GM19372 (cell line): ENCODE results near the gene BTBD9.

ENCODE experiments used
- ATAC-seq: cut with Tn5 transposase; IDR thresholded peaks from one replicate; pipeline ENCODE4 v1.9.1; 2021; ENCODE audit warnings: mild to moderate bottlenecking, low read depth, moderate library complexity; ENCODE audit not compliant: unreplicated experiment

BTBD9 gene

DNA sequence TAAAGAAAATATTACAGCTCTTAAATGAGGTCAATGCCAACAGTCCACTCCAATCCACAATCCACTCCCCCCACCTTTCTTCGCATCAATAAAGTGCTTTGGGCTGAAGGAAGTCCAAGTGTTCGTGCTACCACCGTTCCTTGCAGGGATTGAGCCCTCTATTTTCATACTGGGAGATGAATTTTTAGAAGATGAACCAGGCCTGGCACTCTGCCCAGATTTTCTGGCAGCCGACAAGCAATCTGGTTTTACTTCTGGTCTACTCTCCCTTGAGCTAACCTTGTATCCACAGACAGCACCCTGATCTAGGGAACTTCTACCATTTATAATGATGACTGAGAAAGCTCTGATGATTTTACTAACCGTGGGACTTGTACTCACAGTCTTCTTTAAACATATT lies 72.3 kb downstream of the BTBD9 start:
- no peak for ATAC-seq

DNA sequence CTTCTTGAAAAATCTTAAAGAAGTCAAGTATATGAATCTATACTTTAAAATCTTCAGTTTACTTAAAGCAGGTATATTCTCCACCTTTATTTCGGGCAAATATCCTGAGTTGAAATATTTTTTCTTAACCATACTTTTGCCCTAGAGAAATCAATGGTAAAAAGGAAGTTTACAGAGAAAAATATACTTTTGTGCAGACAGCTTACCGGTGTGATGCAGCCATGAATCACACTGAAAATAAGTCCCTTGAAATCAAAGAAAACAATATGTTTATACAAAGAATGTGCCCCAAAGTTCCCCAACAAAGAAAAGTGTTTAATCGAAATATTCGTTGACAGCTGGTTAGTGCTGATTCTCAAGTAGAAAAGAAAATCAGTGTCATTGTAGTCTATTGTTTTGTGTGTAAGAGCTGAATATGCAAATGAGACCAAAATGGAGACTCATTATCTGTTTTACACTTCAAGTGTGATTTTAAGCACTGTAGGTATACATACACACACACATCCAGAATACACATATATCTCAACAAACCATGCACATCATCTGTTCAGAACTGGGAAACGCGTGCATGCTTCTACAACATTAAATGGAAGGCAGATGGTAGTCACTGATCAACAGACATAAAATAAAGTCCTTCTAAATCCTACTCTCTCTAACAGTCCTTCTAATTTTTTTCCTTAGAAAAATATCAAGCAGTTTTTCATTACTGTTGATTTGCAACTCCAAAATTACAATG lies 73.3 kb downstream of the BTBD9 start:
- no peak for ATAC-seq

DNA sequence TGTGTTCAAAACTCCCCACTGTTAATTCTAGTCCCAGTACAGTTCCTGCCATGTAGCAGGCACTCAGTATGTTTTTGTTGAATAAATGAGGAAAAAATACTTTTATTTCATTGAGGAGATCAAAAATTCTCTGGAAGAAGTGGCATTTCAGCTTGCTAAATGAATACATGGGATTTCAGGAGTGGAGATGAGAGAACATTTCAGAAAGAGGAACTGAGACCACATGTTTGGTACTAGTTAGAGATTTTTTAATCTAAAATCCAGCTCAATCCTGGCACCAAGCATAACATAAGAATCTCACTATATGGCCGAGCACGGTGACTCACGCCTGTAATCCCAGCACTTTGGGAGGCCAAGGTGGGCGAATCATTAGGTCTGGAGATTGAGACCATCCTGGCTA lies 75.4 kb downstream of the BTBD9 start:
- ATAC-seq = no peak

DNA sequence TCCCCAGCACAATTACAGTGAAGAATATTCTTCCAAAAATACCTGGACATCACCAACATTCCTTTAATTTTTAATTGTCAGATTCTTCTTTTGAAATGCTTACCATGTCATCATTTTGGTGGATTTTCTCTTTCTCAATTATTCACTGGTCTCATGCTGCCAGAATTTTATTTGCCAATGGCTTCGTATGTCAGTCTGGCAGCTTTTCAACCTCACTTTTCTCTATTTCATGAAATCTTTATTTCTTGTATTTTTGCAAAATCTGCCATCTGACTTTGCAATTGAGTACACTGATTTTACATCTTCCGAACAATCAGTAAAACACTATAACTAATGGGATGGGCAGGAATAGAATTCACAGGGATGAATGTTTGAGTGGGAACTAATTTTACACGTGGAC lies 84.1 kb downstream of the BTBD9 start:
- ATAC-seq = no peak

DNA sequence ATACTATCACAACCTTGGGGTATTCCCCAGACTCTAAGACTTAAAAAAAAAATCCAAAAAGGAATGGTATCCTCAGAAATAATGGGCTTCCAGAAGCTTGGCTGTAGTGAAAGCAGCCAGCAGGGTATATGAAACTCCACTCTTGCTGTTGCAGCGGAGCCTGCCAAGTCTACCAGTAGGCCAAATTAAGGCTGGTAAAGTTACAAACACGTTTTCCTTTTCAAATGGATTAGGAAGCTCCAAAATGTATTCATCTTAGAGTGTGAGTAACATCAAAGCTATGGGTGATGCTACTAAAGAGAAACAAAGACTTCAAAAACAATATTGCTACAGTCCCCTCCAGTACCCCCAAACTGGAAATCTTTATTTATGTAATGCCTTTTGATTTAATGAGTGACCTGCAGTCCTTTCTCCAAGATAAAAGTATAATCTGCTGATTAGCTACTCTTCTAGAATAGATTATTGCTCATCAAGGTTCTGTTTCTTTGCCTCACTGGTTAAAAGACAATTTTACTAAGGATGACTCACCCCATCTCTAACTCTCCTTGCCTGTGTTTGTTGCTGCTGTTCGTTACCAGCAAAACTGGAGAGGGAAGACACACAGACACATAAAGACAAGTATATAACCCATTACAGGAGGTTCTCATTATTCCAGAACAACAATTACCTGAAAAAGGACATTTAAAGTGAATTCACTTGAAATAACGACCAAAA lies 84.9 kb downstream of the BTBD9 start:
- no peak for ATAC-seq

DNA sequence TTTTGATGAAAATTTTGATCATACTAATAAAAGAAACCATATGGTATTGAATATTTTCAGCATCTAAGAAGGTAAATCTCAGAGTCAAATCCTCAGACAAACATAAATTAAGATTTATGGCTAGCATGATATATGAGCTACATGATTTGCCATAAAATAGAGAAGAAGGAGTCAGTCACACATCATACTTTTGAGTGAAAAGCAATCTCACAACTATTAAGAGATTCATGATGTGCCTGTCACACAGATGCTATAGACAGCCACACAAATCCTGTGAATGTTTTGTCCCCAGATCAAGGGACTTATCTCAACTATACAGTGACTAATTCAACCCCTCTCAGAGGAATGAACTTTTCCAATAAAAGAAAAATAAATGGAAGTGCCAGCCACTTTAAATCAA lies 85.7 kb downstream of the BTBD9 start:
- ATAC-seq = no peak

DNA sequence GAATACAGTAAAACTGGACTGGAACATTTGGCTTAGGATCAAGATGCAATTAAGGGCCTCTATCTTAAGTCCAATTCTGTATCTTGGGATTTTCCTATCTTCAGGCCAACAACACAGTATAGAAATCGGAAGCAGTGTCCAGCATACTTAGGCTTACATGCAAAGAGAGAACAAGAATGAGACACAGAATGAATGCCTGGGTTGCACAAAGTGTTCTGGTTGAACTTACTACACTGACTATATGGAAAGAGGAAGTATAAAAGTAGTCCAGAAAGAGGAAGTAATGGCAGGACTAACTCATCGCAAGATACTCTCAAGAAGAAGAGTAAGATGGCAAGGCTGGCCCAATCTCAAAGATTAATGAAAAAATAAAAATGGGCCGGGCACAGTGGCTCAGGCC lies 87.6 kb downstream of the BTBD9 start:
- ATAC-seq = peak; percentile 75

DNA sequence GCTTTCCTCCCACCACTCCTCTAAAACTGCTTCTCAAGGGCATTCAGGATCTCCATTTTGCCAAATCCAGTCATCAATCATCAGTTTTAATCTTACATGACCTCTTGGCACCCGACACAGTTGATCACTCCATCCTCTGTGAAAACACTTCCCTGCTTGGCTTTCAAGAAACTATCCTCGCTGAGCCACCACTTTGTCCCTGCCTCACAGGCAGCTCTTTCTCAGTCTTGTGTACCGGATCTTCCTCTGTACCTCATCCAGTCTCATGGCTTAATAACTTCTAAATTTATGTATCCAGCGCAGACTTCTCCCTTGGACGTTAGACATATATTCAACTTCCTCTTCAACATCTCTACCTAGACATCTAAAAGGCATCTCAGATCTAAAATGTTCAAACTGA lies 89.9 kb downstream of the BTBD9 start:
- no peak for ATAC-seq

DNA sequence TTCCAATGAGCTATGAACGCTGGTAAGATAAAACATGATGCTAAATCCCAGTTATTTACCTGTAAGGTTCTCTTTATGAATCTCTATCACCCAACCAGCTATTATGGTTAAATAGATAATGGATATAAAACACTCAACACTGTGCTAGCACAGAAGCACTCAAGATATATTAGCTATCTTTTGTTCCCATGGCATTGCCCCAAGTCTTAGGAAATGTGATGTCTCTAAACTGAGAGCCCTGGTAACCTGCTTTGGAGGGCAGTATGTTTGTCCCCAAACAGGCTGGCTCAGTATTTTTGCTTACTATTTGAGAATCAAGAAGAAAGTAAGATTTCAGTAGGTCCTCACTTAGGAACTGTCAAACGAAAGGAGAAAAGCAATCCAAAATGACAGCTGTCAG lies 90.5 kb downstream of the BTBD9 start:
- ATAC-seq = no peak

DNA sequence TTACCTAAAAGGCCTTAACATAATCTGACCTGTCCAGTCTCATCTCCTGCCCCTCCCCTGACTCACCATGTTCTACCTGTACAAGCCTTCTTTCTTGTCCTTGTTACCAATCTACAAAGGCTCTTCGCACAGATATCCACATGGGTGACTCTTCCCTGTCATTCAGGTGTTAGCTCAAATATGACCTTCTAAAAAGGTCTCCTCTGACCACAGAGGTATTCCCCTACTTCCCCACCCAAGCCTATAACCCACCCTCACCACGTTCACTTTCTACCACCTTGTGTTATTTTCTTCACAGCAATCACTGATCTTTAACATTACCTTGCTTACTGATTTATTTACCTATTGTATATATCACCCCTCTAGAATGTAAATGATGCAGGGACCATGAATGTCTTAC lies 96.7 kb downstream of the BTBD9 start:
- ATAC-seq = no peak

DNA sequence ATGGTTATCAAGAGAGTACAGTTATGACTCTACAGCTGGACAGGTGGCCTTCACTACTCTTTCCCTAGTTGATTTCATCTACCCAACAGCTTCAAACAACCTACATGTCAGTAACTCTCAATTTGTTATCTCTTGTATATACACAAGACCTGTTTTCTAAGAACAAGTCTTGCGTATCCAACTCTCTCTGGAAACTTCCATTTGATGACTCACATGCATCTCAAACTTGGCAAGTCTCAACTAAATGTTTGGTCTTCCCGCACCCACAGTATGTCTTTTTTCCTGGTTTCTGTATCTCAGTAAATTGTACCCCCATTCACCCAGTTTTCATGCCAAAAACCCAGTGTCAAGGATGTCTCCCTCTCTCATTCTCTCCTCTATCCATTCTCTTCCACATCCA lies 97.7 kb downstream of the BTBD9 start:
- no peak for ATAC-seq

DNA sequence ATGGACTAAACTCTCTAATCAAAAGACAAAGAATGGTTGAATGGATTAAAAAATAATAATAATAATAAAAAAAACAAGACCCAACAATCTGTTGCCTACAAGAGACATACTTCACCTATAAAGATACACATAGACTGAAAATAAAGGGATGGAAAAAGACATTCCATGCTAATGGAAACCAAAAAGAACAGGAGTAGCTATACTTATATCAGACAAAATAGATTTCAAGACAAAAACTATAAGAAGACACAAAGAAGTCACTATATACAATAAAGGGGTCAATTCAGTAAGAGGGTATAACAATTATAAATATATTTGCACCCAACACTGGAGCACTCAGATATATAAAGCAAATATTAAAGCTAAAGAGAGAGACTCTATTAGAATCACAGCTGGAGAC lies 106.7 kb downstream of the BTBD9 start:
- no peak for ATAC-seq

DNA sequence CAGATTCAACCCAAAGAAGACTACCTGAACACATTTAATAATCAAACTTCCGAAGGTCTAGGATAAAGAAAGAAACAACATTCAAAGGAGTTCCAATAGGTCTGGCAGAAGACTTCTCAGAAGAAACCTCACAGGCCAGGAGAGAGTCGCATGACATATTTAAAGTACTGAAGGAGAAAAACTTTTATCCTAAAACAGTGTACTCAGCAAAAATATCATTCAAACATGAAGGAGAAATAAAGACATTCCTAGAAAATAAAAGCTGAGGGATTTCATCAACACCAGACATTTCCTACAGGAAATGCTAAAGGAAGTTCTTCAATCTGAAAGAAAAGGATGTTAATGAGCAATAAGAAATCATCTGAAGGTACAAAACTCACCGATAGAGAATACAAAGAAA lies 108.6 kb downstream of the BTBD9 start:
- ATAC-seq = no peak

DNA sequence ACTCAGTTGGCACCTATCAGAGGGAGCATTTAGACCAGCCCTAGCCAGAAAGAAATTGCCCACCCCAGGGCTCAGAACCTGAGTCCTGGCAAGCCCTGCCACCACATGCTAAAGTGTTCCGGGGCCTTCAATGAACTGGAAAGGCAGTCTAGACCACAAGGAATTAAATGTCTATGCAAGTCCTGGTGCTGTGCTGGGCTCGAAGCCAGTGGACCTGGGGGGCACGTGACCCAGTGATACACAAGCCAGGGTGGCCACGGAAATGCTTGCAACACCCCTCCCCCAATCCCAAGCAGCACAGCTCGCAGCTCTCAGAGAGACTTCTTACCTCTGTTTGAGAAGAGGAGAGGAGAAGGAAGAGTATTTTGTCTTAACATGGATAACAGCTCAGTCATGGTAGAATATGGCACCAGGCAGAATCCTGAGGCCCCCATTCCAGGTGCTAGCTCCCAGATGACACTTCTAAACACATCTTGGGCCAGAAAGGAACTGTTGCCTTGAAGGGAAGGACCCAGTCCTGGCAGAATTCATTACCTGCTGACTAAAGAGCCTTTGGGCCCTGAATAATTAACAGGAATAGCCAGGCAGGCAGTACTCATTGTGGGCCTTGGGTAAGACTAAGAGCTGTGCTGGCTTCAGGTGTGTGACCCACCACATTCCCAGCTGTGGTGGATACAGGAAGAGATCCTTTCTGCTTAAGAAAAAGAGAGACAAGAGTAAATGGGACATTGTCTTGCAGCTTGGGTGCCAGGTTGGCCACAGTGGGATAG lies 111.3 kb downstream of the BTBD9 start:
- ATAC-seq = no peak

DNA sequence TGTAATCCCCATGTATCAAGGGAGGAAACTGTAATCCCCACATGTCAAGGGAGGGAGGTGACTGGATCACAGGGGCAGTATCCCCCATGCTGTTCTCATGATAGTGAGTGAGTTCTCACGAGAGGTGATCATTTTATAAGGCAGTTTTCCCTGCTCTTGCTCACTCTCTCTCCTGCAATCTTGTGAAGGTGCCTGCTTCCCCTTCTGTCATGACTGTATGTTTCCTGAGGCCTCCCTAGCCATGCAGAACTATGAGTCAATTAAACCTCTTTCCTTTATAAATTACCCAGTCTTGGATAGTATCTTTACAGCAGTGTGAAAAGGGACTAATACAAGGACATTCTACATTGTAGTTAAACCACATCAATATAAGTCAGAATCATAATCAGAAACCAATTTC lies 112.4 kb downstream of the BTBD9 start:
- no peak for ATAC-seq

DNA sequence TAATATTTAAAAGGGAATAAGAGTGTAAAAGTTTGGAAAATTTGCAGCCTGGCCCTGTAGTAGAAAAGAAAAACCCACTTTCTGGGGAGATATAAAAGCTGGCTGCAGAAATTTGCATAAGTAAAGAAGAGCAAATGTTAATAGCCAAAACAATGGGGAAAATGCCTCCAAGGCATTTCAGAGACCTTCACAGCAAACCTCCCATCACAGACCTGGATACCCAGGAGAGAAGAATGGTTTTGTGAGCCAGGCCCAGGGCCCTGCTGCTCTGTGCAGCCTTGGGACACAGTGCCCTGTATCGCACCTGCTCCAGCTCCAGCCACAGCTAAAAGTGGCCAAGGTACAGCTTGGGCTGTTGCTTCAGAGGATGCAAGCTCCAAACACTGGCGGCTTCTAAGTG lies 113.8 kb downstream of the BTBD9 start:
- ATAC-seq = no peak

DNA sequence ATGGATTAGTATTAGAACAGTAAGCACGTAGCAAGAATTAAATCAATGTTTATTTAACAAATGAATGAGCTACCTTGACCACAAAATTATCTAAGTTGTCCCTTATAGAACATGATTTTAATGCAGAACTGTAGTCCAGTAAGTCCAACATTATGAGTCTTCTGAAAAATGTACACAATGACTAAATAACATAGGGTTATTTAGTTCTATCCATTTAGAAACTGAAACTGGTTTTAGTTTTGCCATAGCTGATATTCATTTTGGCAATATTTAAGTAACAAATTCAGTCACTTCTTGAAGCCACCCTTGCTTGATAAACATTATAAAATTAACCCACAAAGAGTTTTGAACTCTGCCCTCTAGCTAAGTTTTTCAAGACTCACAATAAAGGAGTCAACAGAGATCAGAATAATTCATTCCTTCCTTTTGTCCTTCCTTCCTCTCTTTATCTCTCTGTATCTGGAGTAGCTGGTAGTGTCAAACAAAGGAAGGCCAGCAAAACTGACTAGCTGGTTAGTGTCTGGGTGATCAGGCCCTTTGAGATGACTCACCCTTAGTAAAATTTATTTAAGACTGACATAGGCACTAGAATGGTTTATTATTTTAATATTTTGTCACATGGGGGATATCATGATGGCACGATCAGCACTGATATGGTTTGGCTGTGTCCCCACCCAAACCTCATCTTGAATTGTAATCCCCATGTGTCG lies 115.1 kb downstream of the BTBD9 start:
- no peak for ATAC-seq

DNA sequence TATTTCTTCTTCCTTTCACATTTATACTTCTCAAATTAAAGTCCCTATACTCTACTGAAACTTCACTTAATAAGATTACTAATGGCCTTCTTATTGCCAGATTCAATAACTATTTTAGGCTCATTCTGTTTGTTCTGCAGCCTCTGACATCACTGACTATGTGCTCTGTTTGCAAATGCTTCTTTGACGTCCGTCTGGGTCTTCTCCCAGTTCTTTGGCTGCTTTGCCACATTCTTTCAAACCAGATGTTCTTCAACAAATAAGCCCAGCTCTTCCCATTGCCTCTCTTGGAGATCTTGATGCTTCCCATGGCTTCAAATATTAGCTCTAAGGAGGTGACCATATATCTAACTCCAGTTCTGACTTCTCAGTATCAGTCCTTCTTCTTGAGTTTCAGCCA lies 117.4 kb downstream of the BTBD9 start:
- ATAC-seq = no peak

DNA sequence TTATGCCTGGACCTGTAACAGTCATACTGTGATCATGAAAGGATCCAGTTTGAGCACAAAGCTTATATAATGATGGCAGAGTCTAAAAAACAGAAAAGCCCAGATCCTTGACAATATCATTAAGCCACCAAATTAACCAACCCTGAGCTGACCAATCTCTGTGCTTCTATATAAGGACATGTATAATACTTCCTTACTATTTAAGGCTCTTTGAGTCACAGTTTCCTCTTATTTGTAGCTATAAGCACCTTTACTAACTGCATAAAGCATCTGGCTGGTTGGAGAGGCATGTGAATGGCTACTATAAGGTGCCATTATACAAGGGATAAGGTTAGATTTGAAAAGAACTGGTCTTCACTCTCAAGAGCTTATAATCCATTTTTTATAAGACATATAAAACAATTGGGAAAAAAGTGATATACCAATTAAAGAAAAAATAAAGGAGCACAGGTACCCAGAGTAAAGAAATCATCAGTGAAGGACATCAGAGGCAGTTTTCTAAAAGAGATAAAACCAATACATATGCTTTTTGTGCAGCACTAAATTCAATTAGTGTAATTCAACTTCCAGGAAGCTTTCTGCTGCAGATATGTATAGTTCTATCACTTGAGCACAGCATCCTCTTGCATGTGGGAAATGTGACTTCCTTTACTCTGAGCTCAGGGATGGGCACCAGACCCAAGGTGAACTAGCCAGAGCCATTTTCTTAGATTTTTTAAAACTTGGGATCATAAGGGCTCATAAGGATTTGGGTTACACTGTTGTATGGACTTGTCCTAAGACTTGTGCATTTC lies 121.0 kb downstream of the BTBD9 start:
- no peak for ATAC-seq

DNA sequence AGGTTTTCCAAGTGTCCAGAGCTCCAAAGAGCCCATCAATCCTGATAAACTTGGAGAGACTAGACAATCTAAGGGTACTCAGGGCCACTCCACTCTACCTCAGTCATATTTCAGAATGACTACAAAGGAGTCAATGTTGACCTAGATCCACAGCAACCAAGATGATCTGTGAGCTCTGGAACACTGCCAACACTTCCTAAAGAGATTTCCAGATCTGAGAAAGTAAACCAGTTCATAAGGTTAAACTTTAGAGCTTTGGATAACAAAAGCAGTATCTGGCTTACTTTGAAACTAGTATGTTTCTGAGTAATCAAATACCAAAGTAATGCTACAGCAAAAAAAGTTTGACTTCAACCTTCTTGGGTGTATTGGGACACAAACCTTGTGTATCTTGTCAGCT lies 122.7 kb downstream of the BTBD9 start:
- ATAC-seq = no peak
